WERI-Rb-1 (cell line): ENCODE data around the gene ARHGAP10.

Experiments
- DNase-seq: peaks from one replicate; pipeline ENCODE4 v3.0.0-alpha.2; 2020
- H3K27ac ChIP-seq: fragments of 250-450 bp; sonication (Bioruptor Pico); 2 replicates; pipeline ENCODE4 v1.5.1; 2020; ENCODE audit warnings: mild to moderate bottlenecking, moderate library complexity
- H3K27me3 ChIP-seq: fragments of 250-450 bp; sonication (Bioruptor Pico); 2 replicates; pipeline ENCODE4 v1.5.1; 2021; ENCODE audit warnings: mild to moderate bottlenecking, low read depth, moderate library complexity; ENCODE audit not compliant: insufficient read depth, severe bottlenecking
- H3K36me3 ChIP-seq: fragments of 250-450 bp; sonication (Bioruptor Pico); 2 replicates; pipeline ENCODE4 v1.5.1; 2020; ENCODE audit warnings: mild to moderate bottlenecking, moderate library complexity
- H3K4me3 ChIP-seq: 2 replicates; pipeline ENCODE4 v1.5.1; 2011; ENCODE audit warnings: low read depth, mild to moderate bottlenecking, control low read depth, low read length
- H3K9me3 ChIP-seq: fragments of 250-450 bp; sonication (Bioruptor Pico); 2 replicates; pipeline ENCODE4 v1.5.1; 2021; ENCODE audit warnings: mild to moderate bottlenecking, moderate library complexity; ENCODE audit not compliant: severe bottlenecking
- TF ChIP-seq, protein P1 (sequence below): IDR thresholded peaks from 2 replicates; pipeline ENCODE4 v1.5.1; 2011; ENCODE audit warnings: low read depth, mild to moderate bottlenecking, control low read depth, inconsistent platforms, low read length

The ARHGAP10 gene

DNA sequence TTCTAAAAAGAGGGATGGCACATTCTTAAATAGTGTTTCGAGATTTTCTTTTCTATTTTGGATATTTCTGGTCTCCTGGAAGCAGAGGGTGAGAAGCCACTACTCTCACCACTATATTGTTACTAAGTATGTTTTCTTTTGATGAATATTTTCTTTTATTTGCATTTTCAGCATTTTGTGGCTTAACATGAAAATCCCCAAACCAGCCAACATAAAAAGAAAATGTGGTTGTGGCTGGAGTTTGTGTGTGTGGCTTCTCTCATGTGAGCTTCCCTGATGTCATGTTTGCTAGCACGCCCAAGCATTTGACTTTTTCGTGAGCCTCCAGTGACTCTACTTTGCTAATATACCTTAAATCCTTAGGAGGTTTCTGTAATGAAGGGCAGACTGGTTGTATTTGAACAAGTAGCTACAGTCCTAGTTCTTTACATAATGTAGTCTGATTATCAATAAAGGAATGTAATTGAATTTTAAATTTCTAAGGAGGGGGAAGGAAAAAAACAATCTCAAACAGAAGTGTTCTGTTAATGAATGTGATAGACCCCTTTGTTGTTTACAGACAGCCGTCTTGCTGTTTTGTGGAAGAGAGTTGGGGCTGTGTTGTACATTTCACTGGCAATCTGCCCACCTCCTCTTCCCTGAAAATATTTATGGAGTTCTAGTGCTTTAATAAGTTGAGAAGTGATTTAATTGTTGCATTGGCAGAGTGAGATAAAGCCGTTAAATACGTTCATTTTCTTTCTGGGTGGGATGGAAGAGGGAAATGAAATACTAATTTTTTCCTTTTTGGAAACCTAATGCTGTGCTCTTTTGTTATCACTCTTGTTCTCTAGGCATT lies 114.6 kb downstream of the ARHGAP10 start:
- Histone ChIP-seq H3K27me3 (no peaks in the 10 kb centered on the region), H3K36me3 (peaks cover 19% of the 10 kb centered on the region), H3K27ac (no peak overlapping the region), H3K4me3 (no peak overlapping the region), H3K9me3 (no peaks in the 10 kb centered on the region)
- TF ChIP-seq, protein P1, sequence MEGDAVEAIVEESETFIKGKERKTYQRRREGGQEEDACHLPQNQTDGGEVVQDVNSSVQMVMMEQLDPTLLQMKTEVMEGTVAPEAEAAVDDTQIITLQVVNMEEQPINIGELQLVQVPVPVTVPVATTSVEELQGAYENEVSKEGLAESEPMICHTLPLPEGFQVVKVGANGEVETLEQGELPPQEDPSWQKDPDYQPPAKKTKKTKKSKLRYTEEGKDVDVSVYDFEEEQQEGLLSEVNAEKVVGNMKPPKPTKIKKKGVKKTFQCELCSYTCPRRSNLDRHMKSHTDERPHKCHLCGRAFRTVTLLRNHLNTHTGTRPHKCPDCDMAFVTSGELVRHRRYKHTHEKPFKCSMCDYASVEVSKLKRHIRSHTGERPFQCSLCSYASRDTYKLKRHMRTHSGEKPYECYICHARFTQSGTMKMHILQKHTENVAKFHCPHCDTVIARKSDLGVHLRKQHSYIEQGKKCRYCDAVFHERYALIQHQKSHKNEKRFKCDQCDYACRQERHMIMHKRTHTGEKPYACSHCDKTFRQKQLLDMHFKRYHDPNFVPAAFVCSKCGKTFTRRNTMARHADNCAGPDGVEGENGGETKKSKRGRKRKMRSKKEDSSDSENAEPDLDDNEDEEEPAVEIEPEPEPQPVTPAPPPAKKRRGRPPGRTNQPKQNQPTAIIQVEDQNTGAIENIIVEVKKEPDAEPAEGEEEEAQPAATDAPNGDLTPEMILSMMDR = no peak
- no peak for DNase-seq

DNA sequence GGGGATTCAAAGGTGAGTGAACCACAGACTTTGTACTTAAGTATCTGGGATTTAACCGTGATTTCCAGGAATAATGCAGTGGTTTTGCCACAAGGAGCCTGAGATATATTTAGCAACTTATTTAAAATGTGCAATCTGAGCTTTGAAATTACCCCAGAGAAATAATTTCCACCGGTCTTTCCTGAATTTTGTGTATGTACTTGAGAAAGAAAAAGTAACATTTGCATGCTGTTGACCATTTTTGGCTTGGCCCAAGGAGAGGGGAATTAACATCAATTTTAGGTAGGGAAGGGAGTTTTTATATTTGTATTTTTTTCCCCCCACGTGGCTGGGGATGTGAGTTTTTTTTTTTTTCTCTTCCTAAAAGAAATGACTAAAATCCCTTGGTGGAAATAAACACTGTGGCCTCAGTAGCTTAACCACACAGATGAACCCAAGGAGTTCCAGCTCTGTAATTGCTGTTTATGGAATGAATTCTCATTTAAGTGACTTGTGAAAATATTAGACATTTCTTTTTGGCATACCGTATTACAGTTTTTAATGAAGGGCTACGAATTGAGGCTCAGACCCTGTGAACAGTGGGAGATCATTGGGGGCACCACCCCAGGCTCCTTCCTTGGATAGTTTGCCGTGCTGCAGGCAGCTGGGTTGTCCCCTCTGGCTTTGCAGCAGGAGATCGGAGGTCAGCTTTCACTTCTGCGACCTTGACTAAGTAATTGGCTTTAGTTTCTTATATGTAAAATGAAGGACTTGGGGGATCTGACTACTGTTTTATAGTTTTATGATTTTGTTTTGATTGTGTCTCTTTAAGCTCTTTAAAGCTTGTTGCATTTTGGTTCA lies 116.1 kb downstream of the ARHGAP10 start:
- H3K27ac ChIP-seq = no peak overlapping the region
- H3K27me3 ChIP-seq = no peaks in the 10 kb centered on the region
- TF ChIP-seq, protein P1 = no peak
- no peaks in the 10 kb centered on the region for H3K9me3 ChIP-seq
- DNase-seq = no peak
- no peak overlapping the region for H3K4me3 ChIP-seq
- H3K36me3 ChIP-seq = peaks cover 17% of the 10 kb centered on the region

DNA sequence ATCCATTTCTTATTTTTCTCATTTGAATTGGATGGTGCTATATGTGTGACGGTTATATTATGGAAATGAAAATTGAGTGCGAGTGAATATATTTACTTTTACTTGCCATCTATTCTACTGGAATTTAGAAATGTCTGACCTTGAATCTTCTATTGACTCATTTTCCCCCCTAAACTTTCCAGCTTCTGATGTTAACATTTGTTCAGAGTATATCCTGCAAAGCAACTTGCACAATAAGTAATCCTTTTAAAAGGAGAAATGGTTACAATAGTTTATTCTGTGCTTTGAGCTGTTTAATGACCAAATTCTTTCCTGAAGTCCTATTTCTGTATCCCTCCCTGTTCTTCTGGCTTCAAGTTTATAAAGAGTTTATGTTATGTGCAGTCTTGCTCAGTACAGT lies 116.7 kb downstream of the ARHGAP10 start:
- peaks cover 16% of the 10 kb centered on the region for H3K36me3 ChIP-seq
- no peak overlapping the region for H3K27ac ChIP-seq
- H3K4me3 ChIP-seq = no peak overlapping the region
- no peak for DNase-seq
- TF ChIP-seq, protein P1 = no peak
- H3K9me3 ChIP-seq = no peaks in the 10 kb centered on the region
- H3K27me3 ChIP-seq = no peaks in the 10 kb centered on the region

DNA sequence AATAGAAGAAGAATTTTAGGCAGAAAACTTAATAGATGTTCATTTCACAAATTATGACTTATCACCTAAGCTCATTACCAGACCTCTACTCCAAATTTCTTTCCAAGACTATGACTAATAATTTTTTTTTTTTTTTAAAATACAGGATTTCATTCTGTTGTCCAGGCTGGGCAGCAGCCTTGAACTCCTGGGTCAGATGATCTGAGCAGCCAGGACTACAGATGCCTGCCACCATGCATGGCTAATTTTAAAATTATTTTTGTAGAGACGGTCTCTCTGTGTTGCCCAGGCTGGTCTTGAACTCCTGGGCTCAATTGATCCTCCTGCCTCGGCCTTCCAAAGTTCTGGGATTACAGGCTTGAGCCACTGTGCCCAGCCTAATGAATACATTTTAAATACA lies 119.2 kb downstream of the ARHGAP10 start:
- no peaks in the 10 kb centered on the region for H3K9me3 ChIP-seq
- H3K36me3 ChIP-seq = peaks cover 16% of the 10 kb centered on the region
- H3K4me3 ChIP-seq = no peak overlapping the region
- no peaks in the 10 kb centered on the region for H3K27me3 ChIP-seq
- H3K27ac ChIP-seq = no peak overlapping the region
- no peak for DNase-seq
- TF ChIP-seq, protein P1 = no peak

DNA sequence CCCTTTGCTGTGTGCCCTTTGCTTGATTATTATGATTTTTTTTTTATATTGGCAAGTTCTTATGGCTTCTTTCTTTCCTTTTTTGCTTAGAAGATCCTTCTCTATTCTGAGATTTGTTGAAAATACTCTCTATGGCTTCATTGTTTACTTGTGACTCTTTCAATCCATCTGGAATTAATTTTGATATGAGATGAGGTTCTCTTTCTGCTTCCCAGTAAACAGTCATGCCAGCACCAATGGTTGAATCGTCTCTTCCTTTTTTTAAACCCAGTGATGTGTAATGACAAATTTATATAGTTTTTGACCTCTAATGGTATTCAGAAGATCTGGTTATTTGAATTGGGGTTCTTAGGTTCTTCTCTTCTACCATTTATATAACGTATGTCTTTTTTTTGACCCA lies 121.8 kb downstream of the ARHGAP10 start:
- H3K27ac ChIP-seq = no peak overlapping the region
- no peaks in the 10 kb centered on the region for H3K27me3 ChIP-seq
- TF ChIP-seq, protein P1 = no peak
- H3K36me3 ChIP-seq = peaks cover 10% of the 10 kb centered on the region
- H3K9me3 ChIP-seq = no peaks in the 10 kb centered on the region
- H3K4me3 ChIP-seq = no peak overlapping the region
- no peak for DNase-seq
